Skeletal muscle satellite cell (primary cell): Measurements from ENCODE around the gene ZNF286A.
"Not testable (repeated sequence)": the region's sequence is repeated elsewhere in the genome, so short reads cannot be mapped to it uniquely, and the experiment has no call there.

Experiments
- H3K27me3 ChIP-seq: 2 replicates; pipeline ENCODE4 v1.7.0; 2013; ENCODE audit warnings: low read length; ENCODE audit not compliant: control insufficient read depth, insufficient read depth
- H3K36me3 ChIP-seq: 2 replicates; pipeline ENCODE4 v1.7.0; 2013; ENCODE audit warnings: mild to moderate bottlenecking, control low read depth, low read length; ENCODE audit not compliant: insufficient read depth
- H3K4me1 ChIP-seq: 2 replicates; pipeline ENCODE4 v1.7.0; 2013; ENCODE audit warnings: low read length; ENCODE audit not compliant: control insufficient read depth, insufficient read depth
- H3K4me2 ChIP-seq: 2 replicates; pipeline ENCODE4 v1.7.0; 2013; ENCODE audit warnings: mild to moderate bottlenecking, low read length
- H3K4me3 ChIP-seq: 2 replicates; pipeline ENCODE4 v1.7.0; 2013; ENCODE audit warnings: low read length
- H3K9ac ChIP-seq: 2 replicates; pipeline ENCODE4 v1.7.0; 2013; ENCODE audit warnings: mild to moderate bottlenecking, low read depth, low read length, moderate library complexity
- H3K9me3 ChIP-seq: replicated peaks from 2 replicates; pipeline ENCODE4 v1.7.0; 2013; ENCODE audit warnings: mild to moderate bottlenecking, control low read depth, low read length

The ZNF286A gene

GRCh38 chr17:15704239-15704638 lies 4.7 kb downstream of the ZNF286A start:
- peaks cover 42% of the 10 kb centered on the region for H3K36me3 ChIP-seq
- H3K9me3 ChIP-seq, H3K4me1 ChIP-seq, H3K4me2 ChIP-seq, H3K4me3 ChIP-seq, H3K27me3 ChIP-seq, H3K9ac ChIP-seq: not testable (repeated sequence)

- not testable (repeated sequence) for H3K9me3 ChIP-seq, H3K4me1 ChIP-seq, H3K4me2 ChIP-seq, H3K4me3 ChIP-seq, H3K27me3 ChIP-seq, H3K9ac ChIP-seq
- H3K36me3 ChIP-seq: peaks cover 42% of the 10 kb centered on the region
Measured at GRCh38 chr17:15704813-15705212, 5.3 kb downstream of the ZNF286A start.

- H3K9ac ChIP-seq: not testable (repeated sequence)
Measured at GRCh38 chr17:15708879-15709278, 9.3 kb downstream of the ZNF286A start.

GRCh38 chr17:15716601-15717563 lies 17.3 kb downstream of the ZNF286A start:
- not testable (repeated sequence) for H3K4me3 ChIP-seq, H3K4me2 ChIP-seq, H3K27me3 ChIP-seq, H3K36me3 ChIP-seq, H3K9ac ChIP-seq, H3K9me3 ChIP-seq, H3K4me1 ChIP-seq

More at GRCh38 chr17:15708879-15709278, 9.3 kb downstream of the ZNF286A start:
- not testable (repeated sequence) for H3K9me3 ChIP-seq, H3K4me2 ChIP-seq, H3K4me1 ChIP-seq, H3K27me3 ChIP-seq, H3K4me3 ChIP-seq
- peaks cover 44% of the 10 kb centered on the region for H3K36me3 ChIP-seq

- not testable (repeated sequence) for H3K4me2 ChIP-seq, H3K4me1 ChIP-seq
Measured at GRCh38 chr17:15730535-15730934, 31.0 kb downstream of the ZNF286A start.

GRCh38 chr17:15731900-15732299 lies 32.3 kb downstream of the ZNF286A start, which contains the start of gene TBC1D26:
Gene TBC1D26, plus strand, starts transcription at chr17:15732283. Its CDS starts 3,066 bp downstream, at chr17:15735349.
- H3K9ac ChIP-seq, H3K4me2 ChIP-seq, H3K4me1 ChIP-seq, H3K27me3 ChIP-seq, H3K4me3 ChIP-seq, H3K9me3 ChIP-seq, H3K36me3 ChIP-seq: not testable (repeated sequence)

More at GRCh38 chr17:15730535-15730934, 31.0 kb downstream of the ZNF286A start:
- not testable (repeated sequence) for H3K9me3 ChIP-seq, H3K4me3 ChIP-seq, H3K9ac ChIP-seq, H3K27me3 ChIP-seq, H3K36me3 ChIP-seq

- not testable (repeated sequence) for H3K4me3 ChIP-seq, H3K36me3 ChIP-seq, H3K4me1 ChIP-seq, H3K27me3 ChIP-seq, H3K4me2 ChIP-seq, H3K9ac ChIP-seq, H3K9me3 ChIP-seq
Measured at GRCh38 chr17:15733174-15733789, 33.7 kb downstream of the ZNF286A start.

- not testable (repeated sequence) for H3K9ac ChIP-seq, H3K36me3 ChIP-seq, H3K4me3 ChIP-seq, H3K27me3 ChIP-seq, H3K4me2 ChIP-seq, H3K4me1 ChIP-seq, H3K9me3 ChIP-seq
Measured at GRCh38 chr17:15736578-15736977, 37.0 kb downstream of the ZNF286A start.

- H3K9me3 ChIP-seq: no peaks in the 10 kb centered on the region
- H3K27me3 ChIP-seq: no peaks in the 10 kb centered on the region
- H3K36me3 ChIP-seq: no peaks in the 10 kb centered on the region
- no peak overlapping the region for H3K4me3 ChIP-seq
- no peak overlapping the region for H3K4me2 ChIP-seq
- no peaks in the 10 kb centered on the region for H3K4me1 ChIP-seq
- H3K9ac ChIP-seq: no peak overlapping the region
Measured at GRCh38 chr17:15738066-15738465, 38.5 kb downstream of the ZNF286A start.

GRCh38 chr17:15739259-15739658 lies 39.7 kb downstream of the ZNF286A start:
- not testable (repeated sequence) for H3K27me3 ChIP-seq, H3K36me3 ChIP-seq, H3K9me3 ChIP-seq, H3K4me1 ChIP-seq, H3K9ac ChIP-seq, H3K4me2 ChIP-seq, H3K4me3 ChIP-seq

GRCh38 chr17:15740041-15740440 lies 40.5 kb downstream of the ZNF286A start:
- H3K4me1 ChIP-seq, H3K4me2 ChIP-seq, H3K4me3 ChIP-seq, H3K9me3 ChIP-seq, H3K36me3 ChIP-seq, H3K9ac ChIP-seq, H3K27me3 ChIP-seq: not testable (repeated sequence)
